Kidney tubule cell (primary cell): ENCODE results near the gene TNKS2.
A peak's percentile ranks its signal among the peaks of the same experiment; 100 is the strongest.
"Not testable (repeated sequence)": the region's sequence is repeated elsewhere in the genome, so short reads cannot be mapped to it uniquely, and the experiment has no call there.

Source experiments
- DNase-seq: peaks from one replicate; pipeline ENCODE4 v3.0.0-alpha.2; 2018; ENCODE audit warnings: low spot score

The TNKS2 gene

DNA sequence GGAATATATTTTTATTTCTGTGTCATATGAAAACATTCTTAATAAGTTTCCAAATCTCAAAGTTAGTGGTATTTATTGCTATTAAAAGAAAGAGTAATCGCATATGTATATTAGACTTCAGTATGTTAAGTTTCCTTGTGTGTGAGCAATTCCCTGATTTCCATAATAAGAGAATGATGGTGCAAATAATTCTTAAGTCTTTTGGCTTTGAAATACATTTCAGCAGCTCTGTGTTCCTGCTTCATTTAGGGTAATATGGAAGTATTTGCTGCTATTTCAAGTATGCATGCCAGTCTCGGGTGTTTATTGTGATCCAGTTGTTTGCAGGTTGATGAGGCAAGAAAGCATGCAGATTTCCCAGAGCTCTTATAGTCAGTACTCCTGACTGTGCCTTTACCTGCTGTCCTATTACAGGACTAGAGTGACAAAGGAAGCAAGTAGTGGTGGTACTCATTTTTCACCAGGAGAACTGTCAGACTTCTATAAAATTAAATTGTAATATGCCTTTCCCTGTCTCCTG is 67.4 kb downstream of the TNKS2 start:
- no peak for DNase-seq

DNA sequence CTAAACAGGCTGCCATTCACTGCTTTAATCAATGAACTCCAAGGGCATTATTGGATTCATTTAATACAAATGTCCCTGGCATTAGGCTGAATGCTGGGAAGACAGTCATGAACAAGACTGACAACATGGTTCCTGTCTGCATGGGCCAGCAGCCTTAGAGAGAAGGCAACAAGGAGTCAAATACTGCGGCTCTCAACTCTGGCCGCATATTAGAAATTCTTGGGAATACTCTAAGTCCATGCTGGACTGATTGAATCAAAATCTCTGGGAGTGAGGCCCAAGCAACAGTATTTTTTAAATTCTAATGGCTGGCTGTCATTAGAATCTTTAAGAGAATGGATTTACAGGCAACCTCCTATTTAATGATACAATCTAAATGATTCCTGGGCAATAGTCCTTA is 76.9 kb downstream of the TNKS2 start:
- DNase-seq = no peak

DNA sequence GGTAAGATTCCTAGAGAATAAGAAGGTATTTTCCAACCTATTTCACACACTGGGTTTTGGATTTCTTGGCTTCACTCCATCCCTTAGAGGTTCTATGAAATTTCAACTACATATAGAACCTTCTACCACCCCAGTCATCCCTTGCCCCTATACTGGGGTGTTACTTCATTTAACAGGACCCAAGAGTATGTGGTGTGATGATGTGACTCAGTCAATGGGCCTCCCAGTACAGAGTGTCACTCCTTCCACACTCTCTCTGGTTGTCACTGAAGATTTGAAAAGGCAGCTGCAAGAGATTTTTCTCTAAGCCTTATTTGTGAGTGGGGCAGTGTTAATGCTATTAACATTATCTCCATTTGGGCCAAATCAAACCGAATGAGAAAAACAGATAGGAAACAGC is 77.6 kb downstream of the TNKS2 start:
- no peak for DNase-seq

DNA sequence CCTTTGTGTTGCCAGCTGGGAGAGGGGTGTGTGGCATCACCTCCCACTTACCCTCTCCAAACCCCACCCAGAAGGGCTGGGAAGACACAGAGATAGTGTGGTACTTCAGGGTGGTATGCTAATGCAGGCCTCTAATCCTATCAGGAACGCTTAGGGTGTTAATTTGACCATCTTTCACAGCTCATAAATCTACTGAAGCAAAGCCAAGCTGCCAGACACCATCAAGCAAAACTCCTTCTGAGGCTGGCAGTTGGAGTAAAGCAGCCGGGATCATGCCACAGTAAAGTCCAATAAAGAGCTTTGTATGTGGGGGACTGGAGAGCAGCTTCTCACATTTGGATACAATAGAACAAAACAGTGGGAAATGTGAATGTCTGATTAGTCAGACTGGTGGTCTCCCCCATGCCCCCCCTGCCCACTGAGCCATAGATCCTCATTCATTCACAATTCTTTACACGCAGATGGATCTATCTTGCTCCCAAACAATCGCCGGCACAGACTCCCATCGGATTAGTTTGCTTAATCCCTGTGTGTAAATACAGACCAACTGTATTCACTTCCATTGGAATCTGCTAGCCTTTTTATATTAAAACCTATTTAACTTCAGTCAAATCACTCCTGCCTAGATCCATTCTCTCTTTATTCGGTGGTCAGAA is 81.4 kb downstream of the TNKS2 start:
- no peak for DNase-seq

DNA sequence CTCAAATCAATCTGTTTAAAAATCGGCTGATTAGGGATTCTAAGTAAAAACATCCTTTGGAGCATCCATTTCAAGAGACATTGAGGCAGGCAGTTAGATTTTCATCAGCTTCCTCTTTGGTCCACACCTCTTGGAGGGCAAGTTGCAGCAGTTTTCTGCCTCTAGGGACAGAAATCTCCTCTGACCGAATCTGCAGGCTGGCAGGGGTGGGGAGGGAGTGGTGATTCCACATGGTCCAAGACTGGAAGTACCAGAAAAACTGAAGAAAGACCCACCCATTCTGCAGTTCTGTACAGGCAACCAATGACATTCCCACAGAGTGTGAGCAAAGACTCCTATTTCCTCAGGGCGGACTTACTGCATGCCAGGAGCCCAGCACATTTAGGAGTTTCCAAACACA is 82.1 kb downstream of the TNKS2 start:
- no peak for DNase-seq

DNA sequence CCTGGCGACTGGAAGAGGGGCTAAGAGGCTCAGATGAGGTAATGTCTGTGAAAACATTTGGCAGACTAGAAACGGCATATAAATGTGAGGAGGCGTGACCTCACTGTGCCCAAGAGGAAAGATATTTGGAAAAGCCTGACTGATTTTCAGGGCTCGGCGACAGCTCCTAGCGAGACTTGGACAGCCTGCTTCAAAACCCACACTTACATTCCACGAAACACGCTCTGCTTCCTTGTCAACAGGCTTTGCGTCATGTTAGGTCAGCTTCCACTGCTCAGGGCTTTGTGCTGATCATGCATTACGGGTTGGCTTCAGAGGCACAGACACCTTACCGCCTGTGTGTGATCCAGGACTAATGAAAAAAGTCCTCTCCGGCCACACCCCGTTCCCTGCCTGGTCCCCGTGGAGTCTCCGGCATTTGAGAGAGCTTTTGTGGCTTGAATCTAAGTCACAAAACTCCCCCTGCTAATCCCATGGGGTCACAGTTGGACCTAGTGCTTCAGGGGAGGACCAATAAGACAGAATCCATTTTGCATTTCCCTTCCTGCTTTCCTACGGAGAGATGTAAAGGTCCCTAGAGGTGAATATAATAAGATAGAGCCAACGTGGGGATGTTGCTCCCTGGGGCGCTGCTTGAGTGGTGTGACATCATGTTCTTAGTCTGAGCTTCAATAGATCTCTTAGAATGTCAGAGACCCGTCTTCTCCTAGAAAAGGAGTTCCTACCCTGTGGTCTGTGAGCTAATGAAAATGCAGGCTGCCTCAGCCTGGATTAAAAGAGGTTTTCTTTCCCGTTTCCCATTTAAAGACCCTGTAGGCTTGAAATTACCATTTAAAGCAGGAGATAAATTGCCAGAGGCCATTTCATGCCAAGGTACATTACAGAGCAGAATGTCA is 85.6 kb downstream of the TNKS2 start:
- peak; percentile 87 for DNase-seq

DNA sequence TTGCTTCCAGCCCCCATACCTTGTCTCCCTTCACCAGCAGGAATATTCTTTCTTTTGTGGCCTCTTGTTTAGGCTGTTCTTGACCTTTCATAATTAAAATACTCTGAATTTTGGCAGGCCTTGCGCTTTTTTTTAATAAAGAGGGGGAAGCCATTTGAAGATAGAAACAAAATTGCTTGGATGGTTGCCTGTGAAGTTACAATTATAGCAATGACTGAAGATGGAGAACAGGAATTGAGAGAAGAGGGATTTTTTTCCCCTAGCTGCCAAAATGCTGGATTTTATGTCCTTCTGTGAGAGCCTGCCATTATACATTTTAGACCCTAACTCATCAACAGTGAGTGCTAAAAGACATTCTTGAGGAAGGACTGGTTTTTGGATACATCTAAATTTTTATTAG is 86.3 kb downstream of the TNKS2 start:
- no peak for DNase-seq

DNA sequence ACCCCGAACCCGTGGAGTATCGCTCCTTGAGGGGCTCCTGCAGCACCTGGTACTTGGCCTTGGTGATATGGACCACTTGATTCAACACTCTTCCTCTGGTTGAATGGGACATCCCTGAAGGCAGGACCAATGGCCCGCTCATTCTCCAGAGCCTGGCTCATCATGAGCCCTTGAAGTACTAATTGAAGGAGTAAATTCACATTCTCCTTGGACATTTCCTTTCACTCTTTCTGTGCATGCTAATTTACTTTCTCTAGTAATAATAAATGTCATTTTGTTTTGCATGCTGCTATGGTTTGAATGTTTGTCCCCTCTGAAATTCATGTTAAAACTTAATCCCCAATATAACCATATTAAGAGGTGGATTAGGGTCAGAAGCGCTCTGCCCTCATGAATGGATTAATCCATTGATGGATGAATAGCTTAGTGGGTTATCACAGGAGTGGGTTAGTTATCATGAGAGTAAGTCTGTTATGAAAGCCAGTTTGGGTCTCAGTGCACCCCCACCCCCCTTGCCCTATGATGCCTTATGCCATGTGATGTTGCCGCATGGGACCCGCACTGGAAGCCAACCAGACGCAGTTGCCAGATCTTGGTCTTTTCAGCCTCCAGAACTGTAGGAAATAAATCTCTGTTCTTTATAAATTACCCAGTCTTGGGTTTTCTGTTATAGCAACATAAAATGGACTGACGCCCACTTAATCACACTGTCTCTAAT is 87.3 kb downstream of the TNKS2 start:
- no peak for DNase-seq

DNA sequence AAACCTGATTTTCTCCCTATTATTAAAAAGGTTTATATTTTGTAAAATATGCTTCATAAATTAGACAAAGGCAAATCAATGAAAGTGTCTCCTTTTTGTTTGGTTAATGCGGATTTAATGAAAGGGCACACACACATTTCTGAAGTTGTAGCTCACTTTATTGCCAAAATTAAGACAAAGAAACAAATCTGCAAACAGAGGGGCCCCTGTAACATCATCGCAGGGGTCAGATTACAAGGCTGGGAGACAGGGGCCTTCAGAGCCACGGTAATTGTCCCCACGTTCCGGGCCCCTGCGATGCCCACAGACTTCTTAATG is 88.7 kb downstream of the TNKS2 start:
- no peak for DNase-seq

DNA sequence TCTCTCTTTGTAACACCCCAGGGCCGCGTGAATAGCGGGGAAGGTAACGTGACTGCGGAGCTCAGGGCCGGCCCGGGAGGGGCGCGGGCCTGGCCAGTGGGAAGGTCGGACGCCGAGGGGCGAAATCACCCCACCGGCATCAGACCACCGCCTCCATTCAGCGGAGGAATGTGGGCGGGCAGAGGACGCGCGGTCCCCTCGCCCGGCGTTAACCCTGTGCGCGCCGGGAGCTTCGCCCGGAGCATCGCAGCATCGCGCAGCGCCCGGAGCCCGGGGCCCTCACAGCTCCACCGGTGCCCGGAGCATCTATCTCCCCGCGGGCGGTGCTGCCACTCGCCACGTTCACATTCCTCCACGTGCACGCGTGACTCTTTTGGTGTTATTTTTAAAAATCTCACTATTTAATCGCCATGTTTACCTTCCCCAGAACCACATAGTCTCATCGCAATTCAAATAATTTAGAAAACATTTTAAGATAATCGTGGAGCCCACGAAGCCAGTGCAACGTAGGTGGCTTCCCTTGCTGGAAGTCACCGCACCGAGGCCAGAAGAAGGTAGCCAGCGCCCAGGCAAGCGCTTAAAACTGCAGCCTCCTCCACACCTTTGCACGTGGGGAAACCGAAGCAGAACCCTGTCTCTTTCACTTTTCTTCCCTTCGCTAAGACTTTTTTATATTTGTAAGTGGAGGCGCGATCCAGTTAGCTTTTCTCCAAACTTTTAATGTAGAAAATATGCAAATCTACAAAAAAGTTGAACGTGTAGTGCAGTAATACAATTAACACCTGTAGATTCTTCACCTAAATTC is 89.2 kb downstream of the TNKS2 start:
- DNase-seq = peak; percentile 12

DNA sequence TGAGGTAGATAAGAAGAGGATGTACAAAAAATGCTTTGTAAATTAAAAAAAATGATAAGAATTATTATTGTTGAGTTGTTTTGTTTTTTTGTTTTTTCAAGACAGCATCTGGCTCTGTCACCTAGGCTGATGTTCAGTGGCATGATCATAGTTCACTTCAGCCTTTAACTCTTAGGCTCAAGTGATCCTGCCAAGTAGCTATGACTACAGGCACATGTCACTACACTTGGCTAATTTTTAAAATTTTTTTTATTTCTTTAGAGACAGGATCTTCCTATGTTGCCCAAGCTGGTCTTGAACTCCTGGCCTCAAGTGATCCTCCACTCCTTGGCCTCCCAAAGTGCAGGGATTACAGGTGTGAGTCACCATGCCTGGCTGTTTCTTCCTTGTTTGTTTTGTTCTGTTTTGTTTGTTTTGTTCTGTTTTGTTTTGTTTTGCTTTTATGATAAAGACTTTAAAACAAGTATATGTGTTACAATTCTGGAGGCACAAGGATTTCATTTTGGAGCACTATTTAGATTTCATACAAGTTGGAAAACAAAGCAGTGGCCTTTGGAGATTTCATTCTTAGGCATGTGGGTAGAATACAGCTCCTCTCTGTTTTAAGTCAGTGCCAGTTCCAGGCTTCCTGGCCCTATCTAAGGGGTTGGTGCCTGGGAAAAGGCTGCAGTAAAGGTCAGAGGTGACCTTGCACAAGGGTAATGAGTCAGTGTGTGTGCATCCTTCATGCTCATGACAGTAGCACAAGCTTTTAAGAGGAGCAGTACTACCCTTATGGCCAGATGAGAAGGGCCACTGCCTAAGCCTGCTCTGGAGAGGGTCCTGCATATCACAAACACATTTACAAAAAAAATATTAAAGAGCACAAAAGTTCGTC is 93.1 kb downstream of the TNKS2 start:
- peak; percentile 66 for DNase-seq

DNA sequence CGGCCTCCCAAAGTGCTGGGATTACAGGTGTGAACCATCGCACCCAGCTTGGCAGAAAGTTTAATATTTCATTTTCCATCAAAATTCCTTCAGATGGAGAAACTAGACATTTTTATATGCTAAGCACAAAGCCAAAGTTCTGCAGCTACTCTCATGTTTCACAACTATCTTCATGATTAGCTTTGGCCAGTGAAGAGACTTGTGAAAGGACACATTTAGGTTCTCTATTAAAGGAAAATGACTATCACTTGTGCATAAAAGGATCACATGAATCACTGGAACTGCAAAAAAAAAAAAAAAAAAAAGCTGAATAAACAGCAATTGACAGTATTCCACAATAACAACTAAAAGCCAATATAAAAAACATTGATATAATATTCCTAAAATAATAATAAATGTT is 94.8 kb downstream of the TNKS2 start:
- no peak for DNase-seq

DNA sequence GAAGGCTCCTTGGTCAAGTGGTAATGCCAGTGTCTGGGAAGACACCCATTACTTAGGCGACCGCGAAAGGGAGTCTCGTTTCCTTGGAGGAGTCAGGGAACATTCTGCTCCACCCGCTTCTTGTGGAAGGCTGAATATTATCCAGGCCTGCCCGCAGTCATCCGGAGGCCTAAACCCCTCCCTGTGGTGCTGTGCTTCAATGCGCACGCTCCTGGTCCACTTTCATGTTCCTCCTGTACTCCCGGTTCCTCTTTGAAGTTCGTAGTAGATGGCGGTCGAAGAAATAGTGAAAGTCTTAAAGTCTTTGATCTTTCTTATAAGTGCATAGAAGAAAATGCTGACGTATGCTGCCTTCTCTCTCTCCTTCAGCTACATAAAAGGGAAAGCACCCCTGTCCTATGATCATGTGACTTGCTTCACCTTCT is 96.0 kb downstream of the TNKS2 start:
- not testable (repeated sequence) for DNase-seq

DNA sequence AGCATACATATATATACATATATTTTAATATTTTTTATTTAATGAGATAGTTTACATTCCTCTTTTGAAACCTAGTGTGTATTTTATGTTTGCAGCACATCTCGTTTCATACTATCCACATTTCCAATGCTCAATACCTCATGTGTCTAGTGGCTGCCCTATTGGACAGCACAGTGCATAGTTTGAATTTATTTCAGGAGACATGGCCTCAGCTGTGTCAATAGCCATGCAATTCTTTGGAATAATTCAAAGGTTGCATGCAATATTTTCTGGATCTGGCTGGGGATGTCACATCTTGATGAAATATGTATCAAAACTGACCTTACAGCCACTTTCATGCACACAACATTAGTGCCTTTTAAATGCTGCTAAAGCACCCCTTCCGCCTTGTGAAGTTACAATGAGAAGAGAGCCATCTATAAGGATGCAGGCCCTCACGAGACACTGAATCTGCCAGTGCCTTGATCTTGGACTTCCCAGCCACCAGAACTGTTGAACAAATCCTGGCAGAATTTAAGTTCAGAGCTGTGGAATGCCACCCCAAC is 98.1 kb downstream of the TNKS2 start:
- DNase-seq = no peak

DNA sequence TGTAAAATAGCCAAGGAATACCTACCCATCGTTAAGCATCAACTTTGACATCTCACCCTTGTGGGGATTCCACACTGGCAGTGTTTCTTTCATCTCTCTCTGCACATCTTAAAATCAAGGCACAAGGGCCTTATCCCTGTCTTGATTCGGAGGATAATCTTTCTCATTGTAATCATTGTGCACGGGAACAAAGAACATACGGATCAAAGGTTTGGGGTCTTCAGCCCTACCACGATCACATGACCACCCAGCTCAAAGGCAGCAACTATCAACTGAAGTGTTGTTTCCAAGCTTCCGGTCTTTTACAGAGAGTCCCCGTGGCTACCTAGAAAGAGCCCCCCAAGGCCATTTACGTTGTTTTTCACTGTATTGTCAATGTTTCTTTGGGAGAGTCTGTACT is 99.2 kb downstream of the TNKS2 start:
- no peak for DNase-seq

DNA sequence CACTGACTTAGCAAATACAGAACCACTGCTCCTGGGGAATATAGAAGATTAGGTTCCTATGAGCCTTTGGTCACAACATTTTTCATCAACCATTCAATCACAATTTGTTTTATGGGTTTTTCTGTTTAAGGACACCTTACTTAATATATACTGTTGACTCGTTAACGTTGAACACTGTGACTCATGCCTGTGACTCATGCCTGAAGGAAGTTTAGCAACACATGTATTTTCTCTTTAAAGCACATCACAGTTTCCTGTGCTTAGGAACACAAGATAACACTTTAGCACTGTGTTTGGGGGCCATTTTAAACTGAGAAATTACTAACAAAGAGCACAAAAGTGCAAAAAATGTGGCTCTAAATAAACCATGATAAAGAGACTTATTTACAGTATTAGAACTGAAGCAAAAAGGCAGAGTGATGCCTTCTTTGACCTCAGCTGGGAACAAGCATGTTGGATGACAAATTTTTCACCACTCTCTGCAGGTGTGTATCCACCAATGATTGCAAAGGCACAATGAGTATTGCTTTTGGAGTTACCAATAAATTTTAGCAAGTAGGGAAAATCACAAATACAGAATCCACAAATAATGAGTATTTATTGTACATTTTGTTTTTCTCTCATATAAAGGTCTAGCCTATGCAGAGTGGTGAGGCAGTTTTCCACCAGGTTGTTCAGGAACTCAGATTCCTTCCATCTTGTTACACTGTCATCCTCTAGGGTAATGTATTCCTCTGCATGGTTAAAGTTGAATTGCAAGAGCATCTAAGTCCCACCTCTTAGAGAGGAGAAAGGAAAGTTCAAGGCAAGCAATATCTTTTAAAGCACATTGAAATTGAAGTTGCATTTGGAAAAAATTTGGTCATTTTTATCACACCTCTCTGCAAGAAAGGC is 103.8 kb downstream of the TNKS2 start:
- peak; percentile 89 for DNase-seq

DNA sequence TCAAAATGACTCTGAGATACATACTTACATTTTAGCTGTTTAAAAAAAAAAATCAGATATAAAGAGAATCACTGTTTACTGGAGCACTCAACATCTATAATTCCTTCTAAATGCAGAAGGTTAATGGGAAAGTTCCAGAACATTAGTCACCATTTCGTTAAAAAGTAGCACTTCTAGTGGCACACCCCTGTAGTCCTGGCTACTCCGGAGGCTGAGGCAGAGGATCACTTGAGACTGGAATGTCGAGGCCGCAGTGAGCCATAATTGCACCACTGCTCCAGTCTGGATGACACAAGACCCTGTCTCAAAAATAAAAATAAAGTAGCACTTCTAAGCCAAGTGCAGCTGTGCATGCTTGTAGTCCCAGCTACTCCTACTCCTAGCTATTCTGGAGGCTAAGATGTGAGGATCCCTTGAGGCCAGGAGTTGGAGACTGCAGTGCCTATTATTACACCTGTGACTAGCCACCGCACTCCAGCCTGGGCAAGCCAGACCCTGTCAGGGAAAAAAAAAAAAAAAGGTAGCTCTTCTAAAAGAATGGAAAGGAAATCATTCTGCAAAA is 108.9 kb downstream of the TNKS2 start:
- DNase-seq = peak; percentile 22

DNA sequence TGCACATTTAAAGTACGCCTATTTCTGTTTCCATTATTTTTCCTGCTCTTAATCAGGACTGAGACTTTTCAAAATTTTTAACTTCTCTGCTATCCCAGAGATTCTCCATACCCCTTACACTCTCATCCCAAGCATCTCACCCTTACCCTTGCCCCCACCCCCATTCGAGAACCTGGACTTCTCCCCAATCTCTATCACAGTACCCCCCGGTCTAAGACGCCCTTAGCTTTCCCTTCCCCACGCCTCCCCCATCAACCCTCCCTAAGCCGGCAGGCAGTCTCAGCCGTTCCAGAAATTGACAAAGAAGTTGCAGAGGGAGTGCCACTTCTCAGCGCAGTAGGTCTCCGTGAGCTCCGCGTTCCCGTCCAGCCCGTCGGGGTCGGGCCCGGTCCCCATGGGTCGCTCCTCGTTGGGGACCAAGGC is 109.7 kb downstream of the TNKS2 start:
- DNase-seq = peak; percentile 3
